HUDEP-2 (cell line): ENCODE data around the gene MTF2.
A peak's percentile ranks its signal among the peaks of the same experiment; 100 is the strongest.
"Not testable (repeated sequence)": the region's sequence is repeated elsewhere in the genome, so short reads cannot be mapped to it uniquely, and the experiment has no call there.

ENCODE experiments used
- DNase-seq, 76 experiments: peaks; one replicate each; lab custom pipeline; 2025; ENCODE audit not compliant: unreplicated experiment in 76 of 76; lab: John Stamatoyannopoulos, UW

MTF2 gene

GRCh38 chr1:93078986-93079654 lies at the start of gene MTF2:
Gene MTF2, plus strand, starts transcription at chr1:93079283. Its CDS starts 244 bp downstream, at chr1:93079527.
- peak; percentile 20 to 96 (median 92) for DNase-seq

- DNase-seq: no peak
Observed at GRCh38 chr1:93029317-93029716, 49.8 kb upstream of the MTF2 start.

GRCh38 chr1:93030191-93030590 lies 48.9 kb upstream of the MTF2 start:
- DNase-seq: not testable (repeated sequence)

- no peak for DNase-seq
Observed at GRCh38 chr1:93031711-93032110, 47.4 kb upstream of the MTF2 start.

GRCh38 chr1:93033029-93033428 lies 46.1 kb upstream of the MTF2 start:
- DNase-seq: no peak

GRCh38 chr1:93033785-93034184 lies 45.3 kb upstream of the MTF2 start:
- no peak for DNase-seq

- DNase-seq: no peak
Observed at GRCh38 chr1:93034397-93034796, 44.7 kb upstream of the MTF2 start.

GRCh38 chr1:93036672-93037071 lies 42.4 kb upstream of the MTF2 start:
- DNase-seq: no peak

- no peak for DNase-seq
Observed at GRCh38 chr1:93042187-93043056, 36.7 kb upstream of the MTF2 start.

GRCh38 chr1:93043057-93043557 lies 36.0 kb upstream of the MTF2 start:
- DNase-seq: no peak

- no peak for DNase-seq
Observed at GRCh38 chr1:93047618-93048017, 31.5 kb upstream of the MTF2 start.

GRCh38 chr1:93051961-93052360 lies 27.1 kb upstream of the MTF2 start:
- peak in 72 of 76 experiments; percentile 26 to 94 (median 66) for DNase-seq

GRCh38 chr1:93056214-93056613 lies 22.9 kb upstream of the MTF2 start:
- DNase-seq: peak in 14 of 76 experiments; percentile 1 to 41 (median 16)

- no peak for DNase-seq
Observed at GRCh38 chr1:93056649-93057048, 22.4 kb upstream of the MTF2 start.

GRCh38 chr1:93061895-93062792 lies 16.9 kb upstream of the MTF2 start:
- peak in 31 of 76 experiments; percentile 0 to 46 (median 19) for DNase-seq

GRCh38 chr1:93076268-93076667 lies 2.8 kb upstream of the MTF2 start:
- no peak for DNase-seq

- no peak for DNase-seq
Observed at GRCh38 chr1:93078203-93078602, 880 bp upstream of the MTF2 start.

GRCh38 chr1:93078638-93078985 lies 471 bp upstream of the MTF2 start:
- peak in 2 of 76 experiments; percentile 26 to 43 for DNase-seq

GRCh38 chr1:93079685-93080141 lies 630 bp downstream of the MTF2 start:
- peak in 13 of 76 experiments; percentile 3 to 34 (median 9) for DNase-seq

- peak in 23 of 76 experiments; percentile 5 to 63 (median 27) for DNase-seq
Observed at GRCh38 chr1:93080179-93080823, 1.2 kb downstream of the MTF2 start.
